ENCODE measurements around the gene ACTN1.

GRCh38 chr14:68913516-68913915, 65.6 kb downstream of the ACTN1 start:
- TF ChIP-seq, protein P1, sequence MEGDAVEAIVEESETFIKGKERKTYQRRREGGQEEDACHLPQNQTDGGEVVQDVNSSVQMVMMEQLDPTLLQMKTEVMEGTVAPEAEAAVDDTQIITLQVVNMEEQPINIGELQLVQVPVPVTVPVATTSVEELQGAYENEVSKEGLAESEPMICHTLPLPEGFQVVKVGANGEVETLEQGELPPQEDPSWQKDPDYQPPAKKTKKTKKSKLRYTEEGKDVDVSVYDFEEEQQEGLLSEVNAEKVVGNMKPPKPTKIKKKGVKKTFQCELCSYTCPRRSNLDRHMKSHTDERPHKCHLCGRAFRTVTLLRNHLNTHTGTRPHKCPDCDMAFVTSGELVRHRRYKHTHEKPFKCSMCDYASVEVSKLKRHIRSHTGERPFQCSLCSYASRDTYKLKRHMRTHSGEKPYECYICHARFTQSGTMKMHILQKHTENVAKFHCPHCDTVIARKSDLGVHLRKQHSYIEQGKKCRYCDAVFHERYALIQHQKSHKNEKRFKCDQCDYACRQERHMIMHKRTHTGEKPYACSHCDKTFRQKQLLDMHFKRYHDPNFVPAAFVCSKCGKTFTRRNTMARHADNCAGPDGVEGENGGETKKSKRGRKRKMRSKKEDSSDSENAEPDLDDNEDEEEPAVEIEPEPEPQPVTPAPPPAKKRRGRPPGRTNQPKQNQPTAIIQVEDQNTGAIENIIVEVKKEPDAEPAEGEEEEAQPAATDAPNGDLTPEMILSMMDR (IDR thresholded peaks at IDR 0.05; ENCODE audit: poor library complexity), result no peak
- TF ChIP-seq EZH2phosphoT487 (IDR thresholded peaks at IDR 0.05; ENCODE audit: low read depth, severe bottlenecking, unreplicated experiment), result no peak

All from hepatocyte (in vitro differentiated cells).